HTERT RPE-1 (cell line): ENCODE data around the gene KLHL21.
"Not testable (repeated sequence)": the region's sequence is repeated elsewhere in the genome, so short reads cannot be mapped to it uniquely, and the experiment has no call there.

ENCODE experiments used
- in situ Hi-C: fragments of 300-500 bp; cut with MboI; formaldehyde crosslinking; loops from 4 replicates; pipeline ENCODE4 v1.14.3; 2020; ENCODE audit warnings: low sequenced_read_pairs

KLHL21 gene

DNA sequence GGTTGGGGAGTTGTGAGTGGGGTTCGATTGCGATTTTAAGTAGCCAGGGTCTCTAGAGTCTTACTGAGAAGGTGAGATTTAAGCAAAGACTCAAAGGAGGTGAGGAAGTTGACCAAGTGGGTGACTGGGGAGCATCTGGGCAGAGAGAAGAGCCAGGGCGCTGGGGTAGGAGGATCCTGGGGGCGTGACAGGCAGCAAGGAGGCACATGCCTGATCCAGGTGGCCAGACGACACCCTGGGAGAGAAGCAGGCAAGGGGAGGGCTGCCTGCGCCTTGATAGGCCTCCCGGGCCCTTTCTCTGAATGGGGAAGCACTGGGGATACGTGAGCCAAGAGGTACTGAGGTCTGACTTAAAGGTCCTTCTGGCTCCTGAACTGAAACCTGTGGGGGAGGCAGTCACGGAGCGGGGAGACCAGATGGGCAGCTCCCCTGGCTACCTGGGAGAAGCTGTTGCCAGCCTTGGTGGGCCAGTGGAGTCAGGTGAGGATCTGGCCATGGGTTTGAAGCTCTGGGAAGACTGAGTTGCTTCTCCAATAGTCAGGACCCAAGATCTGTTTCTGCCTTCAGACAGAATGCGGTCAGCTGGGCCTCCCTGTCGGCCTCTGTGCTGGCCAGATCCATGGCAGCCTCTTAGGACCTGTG, 17.5 kb downstream of the KLHL21 start:
- in situ Hi-C loops: no loop called here

GRCh38 chr1:6584126-6585080, 18.3 kb downstream of the KLHL21 start:
- in situ Hi-C loops: no loop called here

GRCh38 chr1:6582370-6582769, 20.3 kb downstream of the KLHL21 start:
- in situ Hi-C loops: no loop called here

- in situ Hi-C loops: no loop called here
These were observed 20.9 kb downstream of the KLHL21 start for GRCh38 chr1:6581561-6582305.

DNA sequence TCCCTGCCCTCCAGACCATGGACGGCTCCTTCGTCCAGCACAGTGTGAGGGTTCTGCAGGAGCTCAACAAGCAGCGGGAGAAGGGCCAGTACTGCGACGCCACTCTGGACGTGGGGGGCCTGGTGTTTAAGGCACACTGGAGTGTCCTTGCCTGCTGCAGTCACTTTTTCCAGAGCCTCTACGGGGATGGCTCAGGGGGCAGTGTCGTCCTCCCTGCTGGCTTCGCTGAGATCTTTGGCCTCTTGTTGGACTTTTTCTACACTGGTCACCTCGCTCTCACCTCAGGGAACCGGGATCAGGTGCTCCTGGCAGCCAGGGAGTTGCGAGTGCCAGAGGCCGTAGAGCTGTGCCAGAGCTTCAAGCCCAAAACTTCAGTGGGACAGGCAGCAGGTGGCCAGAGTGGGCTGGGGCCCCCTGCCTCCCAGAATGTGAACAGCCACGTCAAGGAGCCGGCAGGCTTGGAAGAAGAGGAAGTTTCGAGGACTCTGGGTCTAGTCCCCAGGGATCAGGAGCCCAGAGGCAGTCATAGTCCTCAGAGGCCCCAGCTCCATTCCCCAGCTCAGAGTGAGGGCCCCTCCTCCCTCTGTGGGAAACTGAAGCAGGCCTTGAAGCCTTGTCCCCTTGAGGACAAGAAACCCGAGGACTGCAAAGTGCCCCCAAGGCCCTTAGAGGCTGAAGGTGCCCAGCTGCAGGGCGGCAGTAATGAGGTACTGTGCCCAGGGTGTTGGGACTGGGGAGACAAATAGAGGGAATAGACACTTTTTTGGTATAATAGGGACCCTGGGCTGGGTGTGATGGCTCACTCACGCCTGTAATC, 21.9 kb downstream of the KLHL21 start:
- in situ Hi-C loops: no loop called here

DNA sequence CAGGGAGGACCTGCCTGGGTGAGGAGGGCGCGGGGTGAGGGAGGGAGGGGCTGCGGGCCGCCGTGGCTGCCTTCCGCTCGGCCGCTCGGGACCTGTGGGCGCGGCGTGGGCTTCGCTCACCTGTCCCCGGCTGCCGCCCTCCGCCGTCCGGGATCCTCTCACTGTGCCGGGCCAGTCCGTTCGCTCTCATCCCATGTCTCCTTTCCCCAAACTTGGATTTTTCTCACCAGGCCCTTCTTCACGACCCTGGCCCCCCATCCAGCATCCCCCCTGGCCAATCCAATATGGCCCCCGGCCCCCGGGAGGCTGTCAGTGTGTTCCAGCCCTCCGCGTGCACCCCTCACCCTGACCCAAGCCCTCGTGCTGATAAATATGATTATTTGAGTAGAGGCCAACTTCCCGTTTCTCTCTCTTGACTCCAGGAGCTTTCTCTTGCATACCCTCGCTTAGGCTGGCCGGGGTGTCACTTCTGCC, 22.5 kb downstream of the KLHL21 start:
- in situ Hi-C loops: no loop called here

DNA sequence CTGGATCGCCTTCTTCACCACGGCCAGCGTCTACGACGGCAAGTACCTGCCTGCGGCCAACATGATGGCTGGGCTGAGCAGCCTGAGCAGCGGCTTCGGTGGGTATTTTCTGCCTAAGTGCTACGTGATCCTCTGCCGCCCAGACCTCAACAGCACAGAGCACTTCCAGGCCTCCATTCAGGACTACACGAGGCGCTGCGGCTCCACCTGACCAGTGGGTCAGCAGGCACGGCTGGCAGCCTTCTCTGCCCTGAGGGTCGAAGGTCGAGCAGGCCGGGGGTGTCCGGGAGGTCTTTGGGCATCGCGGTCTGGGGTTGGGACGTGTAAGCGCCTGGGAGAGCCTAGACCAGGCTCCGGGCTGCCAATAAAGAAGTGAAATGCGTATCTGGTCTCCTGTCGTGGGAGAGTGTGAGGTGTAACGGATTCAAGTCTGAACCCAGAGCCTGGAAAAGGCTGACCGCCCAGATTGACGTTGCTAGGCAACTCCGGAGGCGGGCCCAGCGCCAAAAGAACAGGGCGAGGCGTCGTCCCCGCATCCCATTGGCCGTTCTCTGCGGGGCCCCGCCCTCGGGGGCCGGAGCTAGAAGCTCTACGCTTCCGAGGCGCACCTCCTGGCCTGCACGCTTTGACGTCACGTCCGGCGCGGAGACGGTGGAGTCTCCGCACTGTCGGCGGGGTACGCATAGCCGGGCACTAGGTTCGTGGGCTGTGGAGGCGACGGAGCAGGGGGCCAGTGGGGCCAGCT, 23.1 kb downstream of the KLHL21 start, which contains the start of gene ZBTB48:
TSS of gene ZBTB48 (plus strand) at position 621 of the 745 bp plus-strand sequence. CDS start 616 bp downstream, outside the sequence.
- in situ Hi-C loops: no loop called here

- in situ Hi-C loops: no loop called here
These were observed 23.9 kb downstream of the KLHL21 start for GRCh38 chr1:6578624-6579373.

DNA sequence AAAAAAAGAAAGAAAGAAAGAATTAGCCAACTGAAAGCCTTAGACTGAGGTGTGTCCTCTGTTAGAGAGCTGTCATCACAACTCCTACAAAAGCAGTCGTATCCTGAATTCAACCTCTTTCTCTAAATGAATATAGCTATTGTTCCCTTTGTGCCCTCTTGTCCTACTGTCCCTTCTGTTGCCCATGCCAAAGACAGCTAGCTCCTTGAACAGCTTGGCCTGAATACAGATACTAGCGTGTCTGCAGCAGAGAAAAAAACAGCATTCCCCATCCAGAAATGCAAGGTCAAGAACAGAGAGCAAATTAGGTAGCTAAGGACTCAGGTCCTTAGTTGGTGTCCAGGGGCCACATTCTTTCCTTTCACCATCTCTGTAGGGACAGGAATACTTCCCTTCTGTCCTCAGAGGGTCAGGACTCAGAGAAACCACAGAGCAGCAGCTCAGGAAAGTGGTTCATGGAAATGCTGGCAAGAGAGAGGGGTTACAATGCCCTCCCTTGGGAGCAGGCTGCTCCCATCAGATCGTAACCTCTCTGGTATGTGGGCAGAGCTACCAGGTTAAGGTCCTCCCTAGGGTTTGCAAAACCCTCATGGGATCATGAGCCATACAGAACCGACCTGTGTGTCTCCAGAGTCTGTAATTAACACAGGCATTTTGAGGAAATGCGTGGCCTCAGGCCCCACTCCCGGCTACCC, 24.7 kb downstream of the KLHL21 start:
- in situ Hi-C loops: no loop called here

DNA sequence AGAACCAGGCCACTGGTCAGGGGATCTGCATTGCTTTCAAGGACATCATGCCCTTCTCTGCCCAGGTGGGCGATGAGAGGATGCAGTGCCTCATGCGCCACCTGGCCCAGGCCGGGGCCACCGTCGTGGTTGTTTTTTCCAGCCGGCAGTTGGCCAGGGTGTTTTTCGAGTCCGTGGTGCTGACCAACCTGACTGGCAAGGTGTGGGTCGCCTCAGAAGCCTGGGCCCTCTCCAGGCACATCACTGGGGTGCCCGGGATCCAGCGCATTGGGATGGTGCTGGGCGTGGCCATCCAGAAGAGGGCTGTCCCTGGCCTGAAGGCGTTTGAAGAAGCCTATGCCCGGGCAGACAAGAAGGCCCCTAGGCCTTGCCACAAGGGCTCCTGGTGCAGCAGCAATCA, 27.9 kb downstream of the KLHL21 start:
- in situ Hi-C loops: no loop called here

- in situ Hi-C loops: no loop called here
These were observed 28.5 kb downstream of the KLHL21 start for GRCh38 chr1:6574025-6574620.

DNA sequence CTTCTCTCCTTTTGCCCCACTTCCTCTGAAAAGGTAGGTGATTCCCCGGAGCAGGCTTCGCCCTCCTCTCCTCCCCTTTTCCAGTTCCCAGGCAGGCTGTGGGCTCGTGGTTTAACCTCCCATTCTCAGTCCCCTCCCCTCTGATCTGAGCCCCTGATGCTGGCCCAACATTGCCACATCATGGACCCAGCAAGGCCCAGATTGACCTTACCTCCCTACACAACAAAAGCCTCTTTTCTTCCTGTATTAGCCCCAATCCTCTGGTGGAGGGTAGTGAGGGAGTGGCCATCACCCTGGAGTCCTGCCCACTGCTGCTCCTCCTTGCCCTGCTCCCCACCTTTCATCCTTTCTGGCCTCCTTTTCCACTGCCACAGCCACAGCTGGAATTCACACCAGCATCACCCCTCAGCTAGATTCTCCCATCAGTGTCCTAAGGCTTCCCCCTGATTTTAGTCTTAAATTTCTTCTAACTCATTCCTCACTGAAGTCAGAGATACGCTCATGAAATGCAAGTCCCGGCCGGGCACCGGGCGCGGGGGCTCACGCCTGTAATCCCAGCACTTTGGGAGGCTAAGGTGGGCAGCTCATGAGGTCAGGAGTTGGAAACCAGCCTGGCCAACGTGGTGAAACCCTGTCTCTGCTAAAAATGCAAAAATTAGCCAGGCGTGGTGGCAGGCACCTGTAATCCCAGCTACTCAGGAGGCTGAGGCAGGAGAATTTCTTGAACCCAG, 29.9 kb downstream of the KLHL21 start:
- in situ Hi-C loops: no loop called here

- in situ Hi-C loops: no loop called here
These were observed 31.7 kb downstream of the KLHL21 start for GRCh38 chr1:6570987-6571386.

DNA sequence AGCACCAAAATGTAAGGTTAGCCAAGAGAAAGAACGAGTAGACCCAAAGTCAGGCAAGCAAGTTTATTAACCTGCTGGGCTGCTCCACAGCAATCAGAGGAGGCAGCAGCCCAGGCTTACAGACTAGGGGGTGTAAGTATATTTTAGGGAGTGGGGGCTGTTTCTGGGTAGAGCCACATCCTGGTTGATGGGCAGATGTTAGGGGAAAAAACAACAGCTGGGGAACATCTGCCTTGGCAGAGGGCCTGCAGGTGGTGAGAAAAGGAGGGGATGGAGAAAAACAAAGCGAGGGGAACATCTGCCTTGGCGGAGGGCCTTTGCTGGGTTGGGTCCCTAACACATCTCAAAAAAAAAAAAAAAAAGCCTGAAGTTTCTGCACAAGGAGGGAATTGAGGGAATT, 32.6 kb downstream of the KLHL21 start:
- in situ Hi-C loops: no loop called here

GRCh38 chr1:6569033-6569432, 33.6 kb downstream of the KLHL21 start:
- in situ Hi-C loops: no loop called here

GRCh38 chr1:6560267-6560666, 42.4 kb downstream of the KLHL21 start:
- in situ Hi-C loops: no loop called here

DNA sequence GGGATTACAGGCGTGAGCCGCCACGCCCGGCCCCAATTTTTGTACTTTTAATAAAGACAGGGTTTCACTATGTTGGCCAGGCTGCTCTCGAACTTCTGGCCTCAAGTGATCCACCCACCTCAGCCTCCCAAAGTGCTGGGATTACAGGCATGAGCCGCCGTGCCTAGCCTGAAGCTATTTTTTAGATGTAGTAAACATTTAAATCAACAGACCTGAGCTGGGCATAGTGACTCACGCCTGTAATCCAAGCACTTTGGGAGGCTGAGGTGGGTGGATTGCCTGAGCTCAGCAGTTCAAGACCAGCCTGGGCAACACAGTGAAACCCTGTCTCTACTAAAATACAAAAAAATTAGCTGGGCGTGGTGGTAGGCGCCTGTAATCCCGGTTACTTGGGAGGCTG, 43.5 kb downstream of the KLHL21 start:
- in situ Hi-C loops: not testable (repeated sequence)
